HepG2 (cell line): ENCODE data around the gene SRCIN1. TPM values are rescaled to one million over a fixed set of nuclear protein-coding genes. Genes with fewer than 3 reads are reported as not detected.
A peak's percentile ranks its signal among the peaks of the same experiment; 100 is the strongest.

Experiments
- ATM ChIP-seq: fragments of 450-650 bp; IDR thresholded peaks from 2 replicates; pipeline ENCODE4 v1.7.1; 2017; ENCODE audit warnings: mild to moderate bottlenecking, borderline replicate concordance
- EP300 ChIP-seq, 3 experiments: sonication (generic) in 1 of 3; formaldehyde crosslinking in 1 of 3; IDR thresholded peaks; 2 replicates each; pipeline versions ENCODE4 v1.5.1 to v1.6.1; 2011 to 2020; ENCODE audit warnings: low read depth in 2 of 3, low read length in 2 of 3, borderline replicate concordance in 1 of 3, improper control_type of control experiment in 1 of 3, mild to moderate bottlenecking in 1 of 3, missing genetic modification reagents in 1 of 3, moderate library complexity in 1 of 3
- HNF4G ChIP-seq, 2 experiments: sonication (generic) in 1 of 2; formaldehyde crosslinking in 1 of 2; IDR thresholded peaks; 2 replicates each; pipeline versions ENCODE4 v1.4.0 to v1.6.1; 2011 to 2020; ENCODE audit warnings: borderline replicate concordance in 2 of 2, low read depth in 2 of 2, mild to moderate bottlenecking in 2 of 2, low read length in 1 of 2, missing genetic modification reagents in 1 of 2, moderate library complexity in 1 of 2
- PPARG ChIP-seq: conservative IDR thresholded peaks from 2 replicates; pipeline ENCODE4 v1.6.1; 2016; ENCODE audit warnings: missing biosample characterization, missing genetic modification reagents
- SCMH1 ChIP-seq: sonication (generic); formaldehyde crosslinking; IDR thresholded peaks from 2 replicates; pipeline ENCODE4 v1.9.0; 2021; ENCODE audit warnings: missing genetic modification reagents, mild to moderate bottlenecking, borderline replicate concordance
- SMC3 ChIP-seq: IDR thresholded peaks from 2 replicates; pipeline ENCODE4 v1.6.1; 2011; ENCODE audit warnings: low read length, improper control_type of control experiment
- TAF15 ChIP-seq: fragments of 200-400 bp; formaldehyde crosslinking; IDR thresholded peaks from one replicate; pipeline ENCODE4 v1.6.1; 2018; ENCODE audit warnings: mild to moderate bottlenecking, low read depth, low read length; ENCODE audit not compliant: poor library complexity, severe bottlenecking
- TEAD3 ChIP-seq: optimal IDR thresholded peaks from 2 replicates; pipeline ENCODE3; 2016; ENCODE audit warnings: borderline replicate concordance
- THAP9 ChIP-seq: sonication (generic); formaldehyde crosslinking; IDR thresholded peaks from 2 replicates; pipeline ENCODE4; 2020; ENCODE audit warnings: missing genetic modification reagents, mild to moderate bottlenecking, borderline replicate concordance
- TMF1 ChIP-seq: sonication (generic); formaldehyde crosslinking; IDR thresholded peaks from 2 replicates; pipeline ENCODE4 v1.8.1; 2022; ENCODE audit warnings: low read depth, missing genetic modification reagents
- ZFP36L2 ChIP-seq: sonication (generic); formaldehyde crosslinking; IDR thresholded peaks from 2 replicates; pipeline ENCODE4 v1.4.0; 2020; ENCODE audit warnings: missing genetic modification reagents
- ZNF138 ChIP-seq: sonication (generic); formaldehyde crosslinking; IDR thresholded peaks from 2 replicates; pipeline ENCODE4 v1.5.0; 2020; ENCODE audit warnings: mild to moderate bottlenecking, low read depth, missing genetic modification reagents
- ZNF556 ChIP-seq: sonication (generic); formaldehyde crosslinking; IDR thresholded peaks from 2 replicates; pipeline ENCODE4 v1.4.0; 2020; ENCODE audit warnings: mild to moderate bottlenecking, missing genetic modification reagents, borderline replicate concordance
- ZNF644 ChIP-seq: IDR thresholded peaks from 2 replicates; pipeline ENCODE4 v1.6.1; 2016; ENCODE audit warnings: low read depth
- ZNF737 ChIP-seq: sonication (generic); formaldehyde crosslinking; IDR thresholded peaks from 2 replicates; pipeline ENCODE4 v1.5.0; 2020; ENCODE audit warnings: missing genetic modification reagents, mild to moderate bottlenecking, borderline replicate concordance
- ZNF766 ChIP-seq: sonication (generic); formaldehyde crosslinking; IDR thresholded peaks from 2 replicates; pipeline ENCODE4 v1.5.0; 2020; ENCODE audit warnings: missing genetic modification reagents, borderline replicate concordance
- polyA plus RNA-seq, 8 experiments: library from polyadenylated mRNA; depleted of rRNA in 3 of 8; stranded (reverse) in 7 of 8; unstranded in 1 of 8; fragments of >200 nt; fragmentation: Illumina TruSeq in 4 of 8; extraction: Trizol in 4 of 8; gene quantifications; 2 replicates each; pipeline versions ENCODE4 v1.2.1 to v1.2.3, GENCODE V29; 2011 to 2016; ENCODE audit warnings: low read depth in 4 of 8, missing spikeins in 1 of 8, mixed read lengths in 1 of 8; ENCODE audit not compliant: insufficient read depth in 1 of 8
- total RNA-seq, 5 experiments: library from RNA; depleted of rRNA; stranded (reverse); fragments of >200 nt; fragmentation: Illumina TruSeq; extraction: Trizol; gene quantifications; 2 replicates each; pipeline ENCODE4 v1.2.3, GENCODE V29; 2016; ENCODE audit warnings: low read depth in 1 of 5
- TF ChIP-seq, protein P1 (sequence below): sonication (generic); formaldehyde crosslinking; IDR thresholded peaks from 2 replicates; pipeline ENCODE4 v1.4.0; 2020; ENCODE audit warnings: mild to moderate bottlenecking, missing genetic modification reagents

SRCIN1 gene
- total and polyA plus RNA-seq, 2 of the 13 experiments (the other 11 are each of a cell fraction or from before 2014, with no cell fraction given): 1.2 to 9.6 TPM

- TF ChIP-seq THAP9 (CRISPR knock-in tag): 0 out of 2 replicates have a peak, but pooled peaks have one; percentile 18
- no peak for TF ChIP-seq ZNF644 (CRISPR knock-in tag)
- TF ChIP-seq PPARG (CRISPR knock-in tag): no peak
- no peak for TF ChIP-seq EP300 (IDR thresholded peaks at IDR 0.05; ENCODE audit: low read depth in 2 of 2, low read length in 2 of 2)
- no peak for TF ChIP-seq EP300 (CRISPR knock-in tag; IDR thresholded peaks at IDR 0.05; ENCODE audit: borderline replicate concordance)
- no peak for TF ChIP-seq HNF4G (IDR thresholded peaks at IDR 0.05; ENCODE audit: borderline replicate concordance, low read depth, low read length)
- no peak for TF ChIP-seq HNF4G (CRISPR knock-in tag; IDR thresholded peaks at IDR 0.05; ENCODE audit: borderline replicate concordance, low read depth)
- TF ChIP-seq SCMH1 (CRISPR knock-in tag): no peak
- TF ChIP-seq ZNF138 (CRISPR knock-in tag): no peak
- peak; percentile 4 for TF ChIP-seq TEAD3 (CRISPR knock-in tag)
- TF ChIP-seq ATM: no peak
- TF ChIP-seq SMC3: no peak
- TF ChIP-seq ZNF737: no peak
- TF ChIP-seq TAF15: no peak
- TF ChIP-seq ZFP36L2 (CRISPR knock-in tag): no peak
- TF ChIP-seq, protein P1, sequence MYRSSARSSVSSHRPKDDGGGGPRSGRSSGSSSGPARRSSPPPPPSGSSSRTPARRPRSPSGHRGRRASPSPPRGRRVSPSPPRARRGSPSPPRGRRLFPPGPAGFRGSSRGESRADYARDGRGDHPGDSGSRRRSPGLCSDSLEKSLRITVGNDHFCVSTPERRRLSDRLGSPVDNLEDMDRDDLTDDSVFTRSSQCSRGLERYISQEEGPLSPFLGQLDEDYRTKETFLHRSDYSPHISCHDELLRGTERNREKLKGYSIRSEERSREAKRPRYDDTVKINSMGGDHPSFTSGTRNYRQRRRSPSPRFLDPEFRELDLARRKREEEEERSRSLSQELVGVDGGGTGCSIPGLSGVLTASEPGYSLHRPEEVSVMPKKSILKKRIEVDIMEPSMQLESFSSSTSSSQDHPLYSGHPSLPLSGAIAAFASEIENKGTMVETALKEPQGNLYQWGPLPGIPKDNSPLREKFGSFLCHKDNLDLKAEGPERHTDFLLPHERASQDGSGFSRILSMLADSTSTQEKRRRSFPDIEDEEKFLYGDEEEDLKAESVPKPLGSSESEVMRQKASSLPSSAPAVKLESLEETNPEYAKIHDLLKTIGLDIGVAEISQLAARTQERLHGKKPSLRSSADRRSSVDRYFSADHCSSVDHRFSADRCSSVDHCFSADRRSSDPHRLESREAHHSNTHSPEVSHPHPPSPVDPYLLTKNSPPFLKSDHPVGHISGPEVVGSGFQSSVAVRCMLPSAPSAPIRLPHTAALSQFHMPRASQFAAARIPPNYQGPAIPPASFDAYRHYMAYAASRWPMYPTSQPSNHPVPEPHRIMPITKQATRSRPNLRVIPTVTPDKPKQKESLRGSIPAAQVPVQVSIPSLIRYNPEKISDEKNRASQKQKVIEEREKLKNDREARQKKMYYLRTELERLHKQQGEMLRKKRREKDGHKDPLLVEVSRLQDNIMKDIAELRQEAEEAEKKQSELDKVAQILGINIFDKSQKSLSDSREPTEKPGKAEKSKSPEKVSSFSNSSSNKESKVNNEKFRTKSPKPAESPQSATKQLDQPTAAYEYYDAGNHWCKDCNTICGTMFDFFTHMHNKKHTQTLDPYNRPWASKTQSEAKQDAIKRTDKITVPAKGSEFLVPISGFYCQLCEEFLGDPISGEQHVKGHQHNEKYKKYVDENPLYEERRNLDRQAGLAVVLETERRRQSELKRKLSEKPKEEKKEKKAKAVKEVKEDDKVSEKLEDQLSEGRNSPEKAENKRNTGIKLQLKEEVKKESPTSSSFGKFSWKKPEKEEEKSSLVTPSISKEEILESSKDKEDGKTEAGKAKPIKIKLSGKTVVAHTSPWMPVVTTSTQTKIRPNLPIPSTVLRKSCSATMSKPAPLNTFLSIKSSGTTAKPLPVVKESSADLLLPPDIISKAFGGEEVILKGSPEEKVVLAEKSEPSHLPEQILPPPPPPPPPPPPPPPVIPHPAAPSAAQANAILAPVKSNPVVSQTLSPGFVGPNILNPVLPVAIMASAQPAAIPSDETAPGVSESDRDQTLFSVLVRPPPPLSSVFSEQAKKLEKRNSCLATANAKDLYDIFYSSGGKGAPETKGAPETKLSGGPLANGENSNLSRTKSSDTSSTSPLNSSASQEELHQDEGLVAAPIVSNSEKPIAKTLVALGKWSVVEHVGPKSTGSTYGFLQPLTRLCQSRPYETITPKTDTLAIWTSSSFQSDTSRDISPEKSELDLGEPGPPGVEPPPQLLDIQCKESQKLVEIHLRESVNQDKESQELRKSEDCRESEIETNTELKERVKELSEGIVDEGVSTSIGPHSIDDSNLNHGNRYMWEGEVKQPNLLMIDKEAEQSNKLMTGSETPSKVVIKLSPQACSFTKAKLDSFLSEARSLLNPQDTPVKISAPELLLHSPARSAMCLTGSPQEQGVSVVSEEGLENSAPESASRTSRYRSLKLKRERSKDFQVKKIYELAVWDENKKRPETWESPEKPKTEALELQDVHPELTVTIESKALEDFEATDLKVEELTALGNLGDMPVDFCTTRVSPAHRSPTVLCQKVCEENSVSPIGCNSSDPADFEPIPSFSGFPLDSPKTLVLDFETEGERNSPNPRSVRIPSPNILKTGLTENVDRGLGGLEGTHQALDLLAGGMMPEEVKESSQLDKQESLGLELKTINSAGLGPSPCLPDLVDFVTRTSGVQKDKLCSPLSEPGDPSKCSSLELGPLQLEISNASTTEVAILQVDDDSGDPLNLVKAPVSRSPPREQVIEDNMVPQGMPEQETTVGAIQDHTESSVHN (CRISPR knock-in tag): no peak
- TF ChIP-seq TMF1: no peak
- 0 out of 2 replicates have a peak, but pooled peaks have one; percentile 39 for TF ChIP-seq ZNF766 (CRISPR knock-in tag)
- TF ChIP-seq ZNF556 (CRISPR knock-in tag): no peak
Observed at GRCh38 chr17:38603786-38604478, 1.8 kb downstream of the SRCIN1 start (continued).
